Ammon's horn (tissue), 1 donor: ENCODE measurements around the gene PCLO.
"Not testable (repeated sequence)": the region's sequence is repeated elsewhere in the genome, so short reads cannot be mapped to it uniquely, and the experiment has no call there.

ENCODE experiments used
- DNase-seq: peaks from one replicate; pipeline ENCODE4 v3.0.0-alpha.2; 2016; ENCODE audit warnings: low spot score

Gene PCLO

GRCh38 chr7:83040484-83040883, 122.2 kb downstream of the PCLO start:
- DNase-seq, result no peak

- DNase-seq, result no peak
These were observed 123.9 kb downstream of the PCLO start for GRCh38 chr7:83038787-83039186.

GRCh38 chr7:83036721-83037380, 125.8 kb downstream of the PCLO start:
- no peak for DNase-seq

- DNase-seq, result no peak
These were observed 126.6 kb downstream of the PCLO start for GRCh38 chr7:83036130-83036529.

DNA sequence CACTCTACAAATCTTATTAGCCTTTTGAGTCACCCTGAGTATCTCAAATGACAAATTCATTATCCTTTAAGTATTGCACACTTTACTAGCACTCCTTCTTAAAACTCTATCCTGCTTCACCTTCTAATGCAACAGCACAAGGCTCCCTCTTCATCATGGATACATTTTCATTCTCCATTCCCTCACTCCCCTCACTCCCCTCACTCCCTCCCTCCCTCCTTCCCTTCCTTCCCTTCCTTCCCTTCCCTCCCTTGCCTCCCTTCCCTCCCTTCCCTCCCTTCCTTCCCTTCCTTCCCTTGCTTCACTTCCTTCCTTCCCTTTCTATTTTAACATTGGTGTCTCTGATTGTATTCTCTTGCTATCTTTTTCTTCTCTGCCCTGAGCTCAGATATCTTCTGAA, 130.5 kb downstream of the PCLO start:
- no peak for DNase-seq

GRCh38 chr7:83023817-83024665, 138.6 kb downstream of the PCLO start:
- not testable (repeated sequence) for DNase-seq

DNA sequence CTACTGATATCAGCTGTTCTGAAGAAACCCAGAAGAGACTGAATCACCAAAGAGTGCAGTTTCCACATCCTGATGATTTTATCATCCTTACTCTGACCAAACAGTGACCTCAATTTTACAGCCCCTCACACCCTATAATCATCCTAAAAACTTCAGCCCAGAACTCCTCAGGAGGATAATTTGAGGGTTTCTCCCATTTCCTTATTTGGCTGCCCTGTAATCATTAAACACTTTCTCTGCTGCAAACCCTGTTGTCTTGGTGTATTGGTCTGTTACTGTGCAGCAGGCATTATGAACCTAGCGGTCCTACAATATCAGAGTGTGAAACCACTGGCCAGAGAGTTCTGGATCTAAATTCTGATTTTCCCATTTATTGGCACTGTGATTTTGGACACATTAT, 141.7 kb downstream of the PCLO start:
- no peak for DNase-seq

- no peak for DNase-seq
These were observed 142.5 kb downstream of the PCLO start for GRCh38 chr7:83020161-83020560.

GRCh38 chr7:83015916-83016315, 146.8 kb downstream of the PCLO start:
- DNase-seq, result peak; percentile 32

- DNase-seq, result no peak
These were observed 148.1 kb downstream of the PCLO start for GRCh38 chr7:83014546-83014945.

GRCh38 chr7:83011954-83012353, 150.7 kb downstream of the PCLO start:
- no peak for DNase-seq

GRCh38 chr7:83005410-83005809, 157.3 kb downstream of the PCLO start:
- no peak for DNase-seq

- DNase-seq, result no peak
These were observed 161.2 kb downstream of the PCLO start for GRCh38 chr7:83001362-83002040.

- DNase-seq, result no peak
These were observed 164.2 kb downstream of the PCLO start for GRCh38 chr7:82998436-82998835.

GRCh38 chr7:82985144-82985802, 177.4 kb downstream of the PCLO start:
- DNase-seq, result no peak

- no peak for DNase-seq
These were observed 182.4 kb downstream of the PCLO start for GRCh38 chr7:82980130-82980788.

- DNase-seq, result no peak
These were observed 186.7 kb downstream of the PCLO start for GRCh38 chr7:82975811-82976468.

DNA sequence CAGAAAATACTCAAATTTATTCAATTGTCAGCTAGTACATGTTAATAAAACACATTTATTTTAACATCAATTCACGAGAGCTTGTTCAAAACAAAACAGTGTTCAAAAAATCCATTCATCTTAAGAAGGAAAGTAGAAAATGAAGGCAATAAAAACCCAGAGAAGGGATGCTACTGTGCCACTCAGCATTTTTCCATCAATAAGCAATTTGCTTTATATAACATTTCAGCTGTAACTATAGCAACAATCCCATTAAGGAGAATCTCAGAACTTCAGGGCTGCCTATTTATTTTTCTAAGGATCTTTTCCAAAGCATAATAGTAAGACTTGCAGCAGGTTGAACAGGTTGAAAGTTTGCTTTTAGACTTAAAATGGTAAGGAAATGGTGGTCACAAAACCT, 190.5 kb downstream of the PCLO start:
- no peak for DNase-seq

DNA sequence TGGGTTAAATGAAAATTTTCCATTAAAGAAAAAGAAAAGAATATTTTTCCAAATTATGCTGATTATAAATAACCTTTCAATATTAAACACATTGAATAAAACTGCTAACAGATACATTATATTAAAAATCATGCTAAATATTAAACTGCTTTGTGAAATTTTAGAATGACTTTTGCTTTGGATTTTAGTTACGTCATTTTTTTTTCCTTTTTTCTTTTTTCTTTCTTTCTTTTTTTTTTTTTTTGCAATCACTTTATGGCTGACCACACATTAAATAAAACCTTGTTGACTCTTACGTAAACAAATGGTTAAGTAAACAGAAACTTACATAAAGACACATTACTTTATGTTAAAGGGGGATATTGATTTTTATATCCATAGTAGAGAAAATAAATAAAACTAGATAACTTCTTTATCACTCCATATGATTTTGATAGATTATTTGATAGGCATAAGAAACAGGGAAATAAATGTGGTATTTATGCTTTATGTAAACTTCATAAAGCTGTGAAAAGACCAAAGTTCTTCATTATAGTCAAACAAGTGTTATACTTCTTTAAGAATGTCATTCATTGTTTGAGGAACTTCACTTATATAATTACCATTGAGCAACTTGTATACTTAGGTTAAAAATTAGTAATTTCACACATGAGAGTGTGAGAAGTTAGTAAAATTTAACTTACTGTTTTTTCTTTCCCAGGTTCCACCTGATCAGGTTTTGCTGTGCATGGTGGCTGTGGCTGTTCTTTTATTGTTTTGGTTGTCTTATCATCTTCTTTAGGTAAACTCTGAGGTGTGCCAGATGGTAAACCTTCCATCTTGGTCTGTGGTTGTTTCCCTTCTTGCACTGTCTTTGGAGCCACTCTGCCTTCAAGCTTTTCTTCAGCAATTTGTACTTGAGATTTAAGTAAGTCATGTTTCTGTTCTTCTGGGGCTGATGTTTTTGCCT, 197.3 kb downstream of the PCLO start:
- DNase-seq, result no peak
